ENCODE data around the gene ALKBH8.
"Not testable (repeated sequence)": the region's sequence is repeated elsewhere in the genome, so short reads cannot be mapped to it uniquely, and the experiment has no call there.

The ALKBH8 gene

DNA sequence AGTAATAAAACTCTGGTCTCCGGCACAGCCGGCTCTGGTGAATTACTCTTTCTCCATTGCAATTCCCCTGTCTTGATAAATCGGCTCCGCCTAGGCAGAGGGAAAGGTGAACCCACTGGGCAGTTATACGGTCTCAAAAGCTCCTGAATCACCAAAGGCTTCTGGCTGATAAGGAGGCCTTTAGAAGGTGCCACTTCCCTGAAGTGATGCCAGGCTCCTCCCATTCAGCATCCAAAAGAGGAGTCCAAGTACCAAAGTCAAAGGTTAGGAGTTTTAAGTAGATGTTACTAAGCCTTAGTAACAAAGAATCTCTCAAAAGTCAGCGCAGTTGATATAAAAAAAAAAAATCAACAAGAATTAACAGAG lies 11.8 kb upstream of the ALKBH8 start:
- DNase-seq (ENCODE audit: low read depth): no peak

DNA sequence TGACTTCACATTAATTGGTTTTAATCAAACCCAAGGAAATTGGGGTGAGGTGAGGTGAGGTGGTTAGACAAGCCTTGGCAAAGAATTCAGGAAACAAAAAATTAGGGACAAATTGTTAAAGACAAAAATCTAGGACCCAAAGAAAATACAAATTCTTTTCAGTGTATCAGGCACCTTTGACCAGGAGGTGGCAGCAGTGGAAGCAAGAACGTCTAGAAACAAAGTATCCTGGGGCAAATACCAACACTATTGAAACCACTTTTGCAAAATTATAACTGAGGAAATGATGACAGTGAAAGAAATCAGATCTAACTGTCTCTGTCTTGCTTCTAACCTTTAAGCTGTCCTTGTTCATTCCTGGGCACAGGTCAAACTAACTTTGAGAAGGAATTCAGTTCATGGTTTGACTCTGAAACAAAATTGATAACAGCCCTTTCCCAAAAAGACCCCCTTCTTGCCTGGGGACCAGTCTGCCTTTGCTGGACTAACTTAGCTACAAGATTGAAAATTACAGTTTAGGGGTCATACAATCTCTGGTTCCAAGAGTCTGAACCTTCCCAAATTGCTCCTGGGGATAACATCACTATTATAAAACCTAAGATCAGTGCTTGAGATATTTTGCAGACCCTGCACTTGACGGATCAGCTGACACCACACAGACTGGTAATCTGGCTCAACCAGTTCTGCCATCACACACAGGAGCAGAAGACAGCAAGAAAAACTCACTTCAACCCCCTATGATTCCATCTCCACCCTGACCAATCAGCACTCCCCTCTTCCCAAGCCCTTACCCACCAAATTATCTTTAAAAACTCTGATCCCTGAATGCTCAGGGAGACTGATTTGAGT lies 11.2 kb upstream of the ALKBH8 start:
- not testable (repeated sequence) for DNase-seq (ENCODE audit: low read depth)

DNA sequence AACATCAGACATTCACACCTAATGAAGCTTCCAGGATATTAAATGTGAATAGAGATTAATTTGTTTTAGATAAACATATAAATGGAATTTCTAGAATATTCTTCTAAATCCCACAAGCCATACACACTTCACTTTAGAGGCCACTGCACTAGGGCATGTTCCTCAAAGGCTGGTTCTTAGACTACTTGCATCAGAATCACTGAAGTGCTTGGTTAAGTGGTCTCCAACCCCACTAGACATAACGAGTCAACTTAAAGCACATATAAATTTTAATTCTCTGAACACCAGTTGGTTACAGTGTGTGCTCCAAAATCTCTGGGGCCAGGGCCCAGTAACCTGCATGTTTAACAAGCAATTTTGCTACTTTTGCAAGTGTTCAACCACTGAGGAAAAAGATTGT lies 7.9 kb upstream of the ALKBH8 start:
- no peak for DNase-seq (ENCODE audit: low read depth)

DNA sequence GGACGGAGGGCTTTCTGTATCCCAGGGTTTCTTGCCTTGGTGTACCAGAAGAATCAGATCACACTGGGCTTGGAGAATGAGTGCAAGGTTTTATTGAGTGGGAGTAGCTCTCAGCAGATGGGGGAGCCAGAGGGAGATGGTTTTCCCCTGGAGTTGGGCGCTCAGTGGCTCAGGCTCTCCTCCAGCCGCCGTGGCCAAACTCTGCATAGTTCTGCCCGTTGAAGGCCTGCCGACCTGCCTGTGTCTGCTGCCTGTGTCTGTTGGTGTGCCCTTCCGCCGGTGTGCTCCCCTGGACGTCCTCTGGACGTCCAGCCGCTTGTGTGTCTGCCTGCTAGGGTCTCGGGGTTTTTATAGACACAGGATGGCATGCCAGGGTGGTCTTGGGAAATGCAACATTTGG lies 4.5 kb upstream of the ALKBH8 start:
- DNase-seq (ENCODE audit: low read depth): no peak

DNA sequence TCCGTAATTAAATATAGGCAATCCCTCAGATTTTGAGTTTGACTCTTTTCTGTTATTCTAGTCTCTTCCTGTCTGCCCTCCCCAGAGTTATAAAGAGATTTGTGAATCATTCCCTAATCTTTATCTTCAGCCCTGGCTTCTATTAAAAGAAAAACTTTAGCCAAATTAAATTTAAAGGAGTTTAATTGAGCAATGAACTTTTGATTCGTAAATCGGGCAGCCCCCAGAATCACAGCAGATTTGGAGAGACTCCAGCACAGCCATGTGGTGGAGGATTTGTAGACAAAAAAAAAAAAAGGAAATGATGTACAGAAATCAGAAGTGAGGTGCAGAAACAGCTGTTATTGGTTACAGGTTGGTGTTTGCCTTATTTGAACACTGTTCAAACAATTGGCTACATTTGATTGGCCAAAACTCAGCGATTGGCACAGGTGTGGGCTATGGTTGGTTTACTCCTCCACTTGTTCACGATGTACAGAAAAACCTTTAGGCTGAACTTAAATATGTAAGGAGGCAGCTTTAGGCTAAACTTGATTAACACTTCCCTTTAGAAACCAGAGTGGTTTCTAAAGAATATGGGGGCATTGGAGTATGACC lies 2.3 kb upstream of the ALKBH8 start:
- DNase-seq (ENCODE audit: low read depth): no peak

DNA sequence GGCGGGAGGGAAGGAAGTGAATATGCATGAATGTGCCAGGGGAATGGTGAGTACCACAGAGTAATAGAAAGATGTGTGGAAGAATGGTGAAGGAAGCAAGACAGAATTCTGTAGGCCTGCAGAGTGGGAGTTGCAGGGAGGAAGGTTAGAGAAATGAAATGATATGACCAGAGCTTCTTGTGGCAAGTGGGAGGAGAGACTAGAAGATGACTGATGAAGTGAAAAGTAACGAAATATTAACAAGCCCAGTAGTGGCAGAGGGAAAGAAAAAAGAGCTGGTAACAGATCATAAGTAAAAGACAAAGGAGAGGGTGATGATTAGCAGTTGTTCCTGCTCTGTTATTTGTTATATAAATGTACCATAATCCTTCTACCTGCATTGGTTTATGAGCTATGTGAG lies 1.0 kb upstream of the ALKBH8 start:
- no peak for DNase-seq (ENCODE audit: low read depth)

DNA sequence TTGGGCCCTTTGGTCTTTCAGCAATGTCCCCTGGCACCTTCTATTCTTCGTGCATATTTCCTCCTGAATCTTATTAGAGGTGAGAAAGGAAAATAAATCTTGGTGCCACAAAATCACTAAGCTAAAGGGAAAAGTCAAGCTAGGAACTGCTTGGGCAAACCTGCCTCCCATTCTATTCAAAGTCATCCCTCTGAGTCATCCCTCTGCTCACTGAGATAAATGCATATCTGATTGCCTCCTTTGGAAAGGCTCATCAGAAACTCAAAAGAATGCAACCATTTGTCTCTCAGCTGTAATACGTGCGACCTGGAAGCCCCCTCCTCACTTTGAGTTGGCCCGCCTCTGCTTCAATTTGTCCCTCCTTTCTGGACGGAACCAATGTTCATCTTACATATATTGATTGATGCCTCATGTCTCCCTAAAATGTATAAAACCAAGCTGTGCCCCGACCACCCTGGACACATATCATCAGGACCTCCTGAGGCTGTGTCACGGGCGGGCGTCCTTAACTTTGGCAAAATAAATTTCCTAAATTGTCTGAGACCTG lies 493 bp upstream of the ALKBH8 start:
- DNase-seq (ENCODE audit: low read depth): not testable (repeated sequence)

DNA sequence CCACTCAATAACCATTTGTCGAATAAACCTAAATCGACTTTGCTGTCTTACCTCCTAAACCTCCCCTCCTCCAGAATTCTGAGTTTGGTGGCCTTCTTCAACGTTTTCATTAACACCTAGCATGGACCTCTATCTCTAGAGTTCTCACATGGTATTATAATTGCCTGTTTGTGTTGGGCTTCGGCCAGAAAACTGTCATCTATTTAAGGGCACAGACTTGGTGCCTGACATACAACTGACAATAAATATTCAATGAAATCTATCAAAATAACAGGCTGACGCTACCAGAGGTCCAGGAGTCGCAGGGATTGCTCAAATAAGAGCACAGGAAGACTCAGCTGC lies 687 bp downstream of the ALKBH8 start:
- DNase-seq (ENCODE audit: low read depth): no peak

DNA sequence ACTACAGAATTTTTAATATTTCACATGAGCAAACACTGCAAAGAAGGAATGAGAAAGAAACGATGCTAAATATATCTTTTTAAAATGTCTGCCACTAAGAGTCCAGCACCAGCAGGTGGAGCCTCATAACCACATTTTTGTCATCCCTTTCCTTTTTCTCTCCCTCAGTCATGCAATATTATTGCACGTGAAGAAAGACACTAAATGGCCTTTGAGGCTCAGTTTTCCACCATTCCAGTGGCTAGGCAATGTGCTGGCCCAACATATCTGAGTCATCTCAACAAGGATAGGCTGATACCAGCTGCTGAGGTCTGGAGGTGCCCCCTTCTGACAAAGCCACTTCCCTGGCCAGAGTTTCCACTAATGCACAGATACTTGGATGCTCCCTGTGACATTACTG lies 1.8 kb downstream of the ALKBH8 start:
- DNase-seq (ENCODE audit: low read depth): no peak

DNA sequence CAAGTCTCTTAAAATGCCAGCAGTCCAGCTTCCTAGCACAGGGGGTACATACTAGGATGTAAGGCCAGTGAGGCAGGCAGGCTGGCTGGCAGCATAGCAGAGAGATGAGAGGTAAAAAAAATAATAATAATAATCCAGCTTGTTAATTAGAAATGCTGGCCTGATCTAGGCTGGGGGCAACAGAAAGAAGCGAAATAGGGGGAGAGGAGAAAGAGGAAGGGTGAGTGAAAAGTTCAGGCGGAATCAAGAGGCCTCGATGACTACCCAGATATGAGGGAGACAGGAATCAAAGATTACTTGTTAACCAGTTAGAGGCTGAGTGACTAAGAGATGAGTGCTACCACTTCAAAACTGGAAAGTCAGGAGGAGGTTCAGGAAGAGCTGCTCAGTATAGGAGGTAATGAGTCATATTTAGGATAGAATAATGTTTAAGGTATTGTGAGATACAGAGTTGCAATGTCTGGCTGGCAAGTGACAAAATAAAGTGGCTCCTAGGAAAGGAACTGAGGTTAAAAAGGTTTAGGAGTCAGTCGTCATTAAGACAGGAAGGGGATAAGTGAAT lies 2.8 kb downstream of the ALKBH8 start:
- DNase-seq (ENCODE audit: low read depth): no peak

DNA sequence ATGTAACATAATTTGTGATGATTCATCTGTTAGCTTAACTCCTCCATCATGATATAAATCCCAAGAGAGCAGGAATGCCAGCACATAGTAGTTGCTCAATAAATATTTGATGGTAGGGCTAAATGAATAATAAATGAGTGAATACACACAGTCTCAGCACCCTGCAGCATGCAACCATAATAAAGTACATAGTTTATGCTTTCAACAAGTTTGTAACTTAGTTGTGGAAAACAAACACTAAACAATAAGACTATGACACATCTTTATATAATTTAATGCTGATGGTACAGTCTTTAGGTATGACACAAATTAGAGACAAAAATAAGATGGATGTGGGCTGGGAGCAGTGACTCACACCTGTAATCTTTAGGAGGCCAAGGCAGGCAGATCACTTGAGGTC lies 3.8 kb downstream of the ALKBH8 start:
- DNase-seq (ENCODE audit: low read depth): no peak

DNA sequence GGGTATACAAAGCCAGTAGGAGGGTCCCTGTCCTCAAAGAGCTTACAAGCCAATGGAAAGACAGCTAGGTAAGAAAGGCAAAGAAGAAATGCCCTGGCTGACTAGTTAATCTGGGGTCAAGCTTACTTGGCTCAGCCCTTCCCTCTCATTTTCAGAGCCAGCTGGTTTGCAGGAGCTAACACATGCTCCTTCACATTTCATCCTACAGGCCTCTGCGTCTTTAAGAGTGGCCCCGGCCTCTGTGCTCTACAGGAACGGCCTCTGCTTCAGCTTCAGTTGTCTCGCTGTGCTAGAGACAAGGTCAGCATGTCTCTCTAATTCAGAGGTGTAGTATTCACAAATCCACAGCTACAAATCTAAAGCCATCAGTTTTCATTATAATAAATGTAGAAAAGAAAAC lies 15.2 kb downstream of the ALKBH8 start:
- no peak for DNase-seq (ENCODE audit: low read depth)

DNA sequence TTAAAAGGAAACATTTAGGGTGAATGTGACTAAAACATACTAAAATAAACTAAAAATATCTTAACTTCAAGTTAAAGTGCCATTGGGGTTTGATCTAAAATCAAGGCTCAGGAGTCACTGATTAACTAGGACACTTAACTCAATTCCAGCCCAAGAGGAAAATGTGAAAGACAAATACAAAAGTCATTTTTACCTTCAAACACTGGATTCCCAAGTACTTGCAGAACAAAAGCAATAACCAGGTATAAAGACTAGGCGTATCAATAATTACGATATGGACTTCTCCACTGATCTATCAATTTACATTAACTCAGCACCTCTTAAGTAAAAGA lies 15.6 kb downstream of the ALKBH8 start:
- no peak for DNase-seq (ENCODE audit: low read depth)

DNA sequence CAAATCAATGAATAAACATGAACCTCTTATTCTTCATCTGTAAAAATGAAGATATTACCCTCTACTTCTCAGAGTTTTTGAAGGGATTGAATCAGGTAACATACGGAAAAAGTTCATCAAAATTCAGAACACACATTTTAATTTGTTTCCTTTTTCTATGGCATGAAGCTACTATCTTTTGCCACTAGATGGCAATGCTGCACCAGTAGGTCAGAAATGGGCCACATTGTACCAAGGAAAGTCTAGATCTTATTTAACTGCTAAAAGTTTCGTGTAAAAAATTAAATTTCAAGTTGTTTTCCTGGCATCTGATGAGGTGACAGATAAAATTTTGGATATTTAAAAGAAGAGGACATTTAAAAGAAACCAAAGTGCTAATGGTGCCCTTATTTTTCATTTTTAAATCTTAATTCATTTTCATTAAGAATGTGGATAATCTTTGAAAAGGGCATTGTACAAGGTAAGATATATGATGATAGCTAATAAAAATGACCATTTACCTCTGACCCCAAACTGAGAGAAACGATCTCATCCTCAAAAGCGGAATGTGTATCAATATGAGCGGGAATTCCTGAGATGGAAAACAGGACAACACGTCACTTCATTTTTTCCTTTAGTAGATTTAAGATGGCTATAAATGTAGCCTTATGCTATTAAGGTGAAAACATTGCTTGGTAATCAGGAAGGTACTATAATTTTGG lies 16.1 kb downstream of the ALKBH8 start:
- DNase-seq (ENCODE audit: low read depth): no peak

DNA sequence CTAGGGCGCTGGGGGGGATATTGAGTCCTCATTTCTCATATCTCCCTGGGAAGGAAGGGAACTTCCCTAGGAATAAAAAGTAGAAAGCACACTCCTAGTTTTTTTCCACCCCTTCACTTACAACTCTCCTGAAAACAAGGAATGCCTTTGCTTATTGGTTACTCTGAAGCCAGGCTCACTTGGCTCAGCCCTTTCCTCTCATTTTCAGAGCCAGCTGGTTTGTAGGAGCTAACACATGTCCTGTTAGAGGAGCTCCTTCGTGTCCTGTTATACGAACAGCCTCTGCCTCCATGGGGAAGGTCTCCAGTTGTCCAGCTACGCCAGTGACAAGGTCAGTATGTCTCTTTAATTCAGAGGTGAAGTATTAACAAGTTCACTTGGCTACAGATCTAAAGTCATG lies 17.6 kb downstream of the ALKBH8 start:
- DNase-seq (ENCODE audit: low read depth): no peak

DNA sequence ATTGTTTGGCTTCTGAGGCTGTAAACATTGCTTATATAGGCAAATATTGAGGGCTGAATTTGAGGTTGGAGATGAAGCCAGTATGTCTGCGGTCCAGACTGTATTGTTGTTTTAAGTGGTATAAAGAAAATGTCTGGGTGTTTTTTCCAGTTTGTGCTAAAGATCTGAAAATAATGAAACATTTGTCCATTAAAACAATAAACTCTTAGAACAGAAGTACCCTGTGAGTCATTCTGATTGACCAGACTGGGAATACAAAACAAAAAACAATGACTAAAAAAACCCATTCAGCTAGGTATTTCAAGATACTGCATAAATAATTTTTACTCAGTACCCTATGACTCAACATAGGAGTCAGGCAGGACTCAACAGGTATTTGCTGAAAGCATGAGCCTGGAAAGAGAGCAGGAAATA lies 20.4 kb downstream of the ALKBH8 start:
- DNase-seq (ENCODE audit: low read depth): no peak

DNA sequence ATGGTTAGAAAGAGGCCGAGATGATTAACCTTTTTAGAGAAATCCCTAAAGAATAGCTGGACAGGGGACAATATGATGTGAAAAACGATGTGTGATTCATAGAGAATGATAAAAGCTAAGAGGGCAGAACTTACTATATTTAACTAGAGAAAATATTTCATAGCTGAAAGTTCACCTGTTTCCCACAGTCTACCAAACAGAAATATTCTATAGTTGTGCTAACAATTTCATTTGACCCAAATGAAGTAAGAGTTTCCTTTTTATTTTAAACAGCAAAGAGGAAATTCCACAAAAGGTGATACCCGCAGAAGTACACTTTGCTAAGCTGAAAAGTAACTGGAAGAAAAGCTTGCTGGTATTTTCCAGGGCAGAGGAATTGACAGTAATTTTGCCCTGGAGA lies 26.7 kb downstream of the ALKBH8 start:
- DNase-seq (ENCODE audit: low read depth): no peak

DNA sequence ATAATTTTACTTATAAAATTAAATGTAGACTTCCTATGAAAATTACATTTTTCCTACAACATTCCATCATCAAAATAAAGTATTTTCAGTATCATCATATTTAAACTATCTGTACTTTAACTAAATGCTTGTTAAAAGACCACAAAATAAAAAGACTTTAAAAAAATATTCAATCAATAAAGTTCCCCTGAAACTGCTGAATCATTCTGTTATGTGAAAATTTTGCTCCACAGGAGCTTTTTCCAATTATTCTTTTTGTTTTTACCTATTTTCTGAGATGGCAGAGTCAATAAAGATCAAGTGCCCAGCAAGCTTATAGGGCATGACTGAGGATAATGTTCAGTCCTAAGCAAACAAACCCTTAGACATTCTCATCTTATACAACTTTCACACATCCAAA lies 27.3 kb downstream of the ALKBH8 start:
- DNase-seq (ENCODE audit: low read depth): no peak

DNA sequence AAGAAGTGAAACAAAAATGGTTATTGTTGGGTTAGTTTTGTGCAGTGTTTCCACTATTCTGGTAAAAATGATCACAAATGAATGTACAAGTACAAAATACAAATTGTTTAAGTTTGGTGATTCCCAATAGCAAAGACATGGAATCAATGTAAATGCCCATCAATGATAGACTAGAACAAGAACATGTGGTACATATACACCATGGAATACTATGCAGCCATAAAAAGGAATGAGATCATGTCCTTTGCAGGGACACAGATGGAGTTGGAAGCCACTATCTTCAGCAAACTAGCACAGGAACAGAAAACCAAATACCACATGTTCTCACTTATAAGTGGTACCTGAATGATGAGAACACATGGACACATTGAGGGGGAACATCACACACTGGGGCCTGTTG lies 28.4 kb downstream of the ALKBH8 start:
- DNase-seq (ENCODE audit: low read depth): not testable (repeated sequence)

DNA sequence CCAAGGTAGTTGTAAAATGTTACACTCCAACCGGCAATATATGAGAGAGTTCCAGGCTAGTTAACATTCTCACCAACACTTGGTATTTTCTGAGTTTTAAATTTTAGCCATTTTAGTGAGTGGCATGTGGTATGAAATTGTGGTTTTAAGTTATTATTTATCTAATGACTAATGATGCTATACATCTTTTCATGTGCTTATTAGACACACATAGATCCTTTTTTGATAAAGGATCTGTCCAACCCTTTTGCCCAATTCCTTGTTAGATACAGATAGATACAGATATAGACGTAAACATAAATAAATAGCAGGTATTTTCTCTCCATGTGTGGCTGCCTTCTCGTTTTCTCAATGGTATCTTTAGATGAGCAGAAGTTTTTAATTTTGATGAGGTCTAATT lies 39.3 kb downstream of the ALKBH8 start:
- no peak for DNase-seq (ENCODE audit: low read depth)

DNA sequence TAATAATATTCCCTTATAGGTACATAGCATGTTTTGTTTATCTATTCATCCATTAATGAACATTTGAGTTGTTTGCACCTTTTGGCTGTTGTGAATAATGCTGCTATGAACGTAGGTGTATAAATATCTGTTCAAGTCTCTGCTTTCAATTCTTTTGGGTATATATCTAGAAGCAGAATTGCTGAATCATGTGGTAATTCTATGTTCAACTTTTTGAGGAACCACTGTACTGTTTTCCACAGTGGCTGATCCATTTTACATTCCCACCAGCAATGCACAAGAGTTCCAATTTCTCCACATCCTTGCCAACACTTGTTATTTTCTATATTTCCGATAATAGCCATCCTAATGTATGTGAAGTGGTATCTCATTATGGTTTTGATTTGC lies 56.7 kb downstream of the ALKBH8 start:
- DNase-seq (ENCODE audit: low read depth): no peak

DNA sequence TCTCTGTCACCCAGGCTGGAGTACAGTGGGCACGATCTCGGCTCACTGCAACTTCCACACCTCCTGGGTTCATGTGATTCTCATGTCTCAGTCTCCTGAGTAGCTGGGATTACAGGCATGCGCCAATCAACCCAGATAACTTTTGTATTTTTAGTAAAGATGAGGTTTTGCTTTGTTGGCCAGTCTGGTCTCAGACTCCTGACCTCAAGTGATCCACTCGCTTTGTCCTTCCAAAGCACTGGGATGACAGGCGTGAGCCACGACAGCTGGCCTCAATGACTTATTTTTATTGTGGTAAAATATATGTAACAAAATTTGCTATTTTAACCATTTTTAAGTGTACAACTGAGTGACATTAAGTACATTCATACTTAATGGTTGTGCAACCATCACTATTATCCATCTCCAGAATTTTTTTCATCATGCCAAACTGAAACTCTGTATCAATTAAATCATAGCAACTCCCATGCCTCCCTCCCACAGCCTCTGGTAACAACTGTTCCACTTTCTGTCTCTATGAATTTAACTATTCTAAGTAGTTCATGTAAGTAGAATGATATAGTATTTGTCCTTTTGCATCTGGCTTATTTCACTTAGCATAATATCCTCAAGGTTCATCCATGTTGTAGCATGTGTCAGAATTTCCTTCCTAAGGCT lies 57.2 kb downstream of the ALKBH8 start:
- DNase-seq (ENCODE audit: low read depth): no peak

Data from activated T-helper 1 cell treated with Interleukin-2 at 50 U/mL for 16 hours (primary cell).